D721Med (cell line): ENCODE measurements around the gene NNAT.

Source experiments
- DNase-seq: peaks from one replicate; pipeline ENCODE4 v3.0.0; 2011; ENCODE audit warnings: low spot score; ENCODE audit not compliant: insufficient read length
- FAIRE-seq: peaks from 2 replicates; lab custom pipeline; 2011; peaks lifted over from hg19 to GRCh38; lab: Jason Lieb, UNC
- CTCF ChIP-seq: IDR thresholded peaks from 2 replicates; pipeline ENCODE4 v1.5.1; 2012; ENCODE audit warnings: mild to moderate bottlenecking, control low read depth; ENCODE audit not compliant: insufficient read depth; ENCODE audit errors: missing control alignments

NNAT gene

GRCh38 chr20:37564388-37565133, 43.5 kb downstream of the NNAT start:
- FAIRE-seq (no peak), DNase-seq (peak; percentile 68)
- TF ChIP-seq CTCF: peak; percentile 78

- FAIRE-seq (no peak), DNase-seq (no peak)
- TF ChIP-seq CTCF: no peak
Observed at GRCh38 chr20:37565134-37565811, 44.2 kb downstream of the NNAT start.

- DNase-seq (no peak), FAIRE-seq (no peak)
- TF ChIP-seq CTCF: no peak
Observed at GRCh38 chr20:37566590-37567330, 45.7 kb downstream of the NNAT start.

GRCh38 chr20:37567331-37567665, 46.2 kb downstream of the NNAT start:
- DNase-seq (no peak), FAIRE-seq (no peak)
- no peak for TF ChIP-seq CTCF

- DNase-seq (no peak), FAIRE-seq (no peak)
- no peak for TF ChIP-seq CTCF
Observed at GRCh38 chr20:37567671-37568588, 46.9 kb downstream of the NNAT start.

GRCh38 chr20:37570419-37570818, 49.4 kb downstream of the NNAT start:
- FAIRE-seq (no peak), DNase-seq (no peak)
- TF ChIP-seq CTCF: no peak
